GM19397 (cell line): ENCODE data around the gene SLC15A4.

Experiments
- ATAC-seq: cut with Tn5 transposase; IDR thresholded peaks from one replicate; pipeline ENCODE4 v1.9.1; 2021; ENCODE audit warnings: mild to moderate bottlenecking, moderate library complexity; ENCODE audit not compliant: unreplicated experiment

SLC15A4 gene

GRCh38 chr12:128795530-128796361, 28.0 kb downstream of the SLC15A4 start:
- no peak for ATAC-seq

- peak; percentile 26 for ATAC-seq
Observed at GRCh38 chr12:128794661-128795529, 28.9 kb downstream of the SLC15A4 start.

- no peak for ATAC-seq
Observed at GRCh38 chr12:128793701-128794100, 30.1 kb downstream of the SLC15A4 start.

GRCh38 chr12:128792881-128793280, 30.9 kb downstream of the SLC15A4 start:
- no peak for ATAC-seq

GRCh38 chr12:128792398-128792797, 31.4 kb downstream of the SLC15A4 start:
- no peak for ATAC-seq

GRCh38 chr12:128791395-128792322, 32.1 kb downstream of the SLC15A4 start:
- no peak for ATAC-seq

- ATAC-seq, result no peak
Observed at GRCh38 chr12:128790653-128791373, 32.9 kb downstream of the SLC15A4 start.

- no peak for ATAC-seq
Observed at GRCh38 chr12:128790221-128790620, 33.5 kb downstream of the SLC15A4 start.

GRCh38 chr12:128789356-128789929, 34.3 kb downstream of the SLC15A4 start:
- no peak for ATAC-seq

GRCh38 chr12:128787827-128788226, 35.9 kb downstream of the SLC15A4 start:
- ATAC-seq, result no peak

- no peak for ATAC-seq
Observed at GRCh38 chr12:128786741-128787391, 36.9 kb downstream of the SLC15A4 start.

- no peak for ATAC-seq
Observed at GRCh38 chr12:128784030-128784760, 39.6 kb downstream of the SLC15A4 start.

GRCh38 chr12:128783129-128783574, 40.6 kb downstream of the SLC15A4 start:
- peak; percentile 72 for ATAC-seq

GRCh38 chr12:128779901-128780300, 43.9 kb downstream of the SLC15A4 start:
- ATAC-seq, result no peak

GRCh38 chr12:128772249-128772648, 51.5 kb downstream of the SLC15A4 start:
- ATAC-seq, result no peak

- no peak for ATAC-seq
Observed at GRCh38 chr12:128771681-128772080, 52.1 kb downstream of the SLC15A4 start.

GRCh38 chr12:128767518-128767917, 56.2 kb downstream of the SLC15A4 start:
- no peak for ATAC-seq

- ATAC-seq, result no peak
Observed at GRCh38 chr12:128766738-128767501, 56.8 kb downstream of the SLC15A4 start.
